ENCODE measurements around the gene LYRM9.

DNA sequence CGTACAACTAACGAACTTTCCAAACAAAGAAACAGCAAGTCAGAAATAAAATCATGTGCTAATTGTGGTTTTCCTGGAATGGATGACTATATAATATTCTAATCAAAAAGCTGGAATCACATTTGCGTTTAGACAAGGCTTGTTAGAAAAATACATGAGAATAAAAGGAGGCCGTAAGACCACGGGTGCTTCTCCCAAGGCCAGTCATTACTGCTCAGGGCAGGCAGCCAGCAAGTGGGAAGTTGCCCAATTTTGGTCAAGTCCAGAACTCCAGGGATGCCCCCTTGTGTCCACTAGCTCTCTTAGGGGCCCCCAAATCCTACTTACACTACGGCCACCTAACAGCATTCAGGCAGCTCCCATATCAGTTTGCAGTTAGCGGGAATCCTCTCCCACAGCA, 25.9 kb upstream of the LYRM9 start:
- TF ChIP-seq, protein P1, sequence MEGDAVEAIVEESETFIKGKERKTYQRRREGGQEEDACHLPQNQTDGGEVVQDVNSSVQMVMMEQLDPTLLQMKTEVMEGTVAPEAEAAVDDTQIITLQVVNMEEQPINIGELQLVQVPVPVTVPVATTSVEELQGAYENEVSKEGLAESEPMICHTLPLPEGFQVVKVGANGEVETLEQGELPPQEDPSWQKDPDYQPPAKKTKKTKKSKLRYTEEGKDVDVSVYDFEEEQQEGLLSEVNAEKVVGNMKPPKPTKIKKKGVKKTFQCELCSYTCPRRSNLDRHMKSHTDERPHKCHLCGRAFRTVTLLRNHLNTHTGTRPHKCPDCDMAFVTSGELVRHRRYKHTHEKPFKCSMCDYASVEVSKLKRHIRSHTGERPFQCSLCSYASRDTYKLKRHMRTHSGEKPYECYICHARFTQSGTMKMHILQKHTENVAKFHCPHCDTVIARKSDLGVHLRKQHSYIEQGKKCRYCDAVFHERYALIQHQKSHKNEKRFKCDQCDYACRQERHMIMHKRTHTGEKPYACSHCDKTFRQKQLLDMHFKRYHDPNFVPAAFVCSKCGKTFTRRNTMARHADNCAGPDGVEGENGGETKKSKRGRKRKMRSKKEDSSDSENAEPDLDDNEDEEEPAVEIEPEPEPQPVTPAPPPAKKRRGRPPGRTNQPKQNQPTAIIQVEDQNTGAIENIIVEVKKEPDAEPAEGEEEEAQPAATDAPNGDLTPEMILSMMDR (IDR thresholded peaks at IDR 0.05) = no peak
- no peak for TF ChIP-seq POLR2A (IDR thresholded peaks at IDR 0.05)

Measured in heart left ventricle (tissue), 13 donors.